ENCODE measurements around the gene VWA8.

DNA sequence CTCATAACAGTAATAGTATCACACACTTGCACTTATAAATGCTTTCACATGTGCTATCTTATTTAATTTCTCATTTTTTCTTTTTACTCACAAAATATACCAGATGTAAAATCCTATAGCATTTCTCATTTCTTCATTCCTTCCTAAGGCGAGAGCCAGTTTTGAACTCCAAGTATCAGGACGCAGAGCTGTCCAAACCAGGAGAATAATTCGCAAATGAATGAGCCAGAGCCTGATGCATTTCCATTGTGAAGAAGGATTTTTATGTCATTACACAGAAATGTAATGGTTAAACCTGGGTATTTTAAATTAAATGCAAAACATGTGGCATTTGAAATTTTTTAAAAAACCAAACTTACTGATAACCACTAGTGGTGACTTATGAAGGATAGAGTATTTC, 259.2 kb downstream of the VWA8 start:
- TF ChIP-seq POLR2A (IDR thresholded peaks at IDR 0.05) (no peak), CTCF (IDR thresholded peaks at IDR 0.05) (no peak)

All from thyroid gland (tissue), 4 donors.